Hepatocyte (in vitro differentiated cells): ENCODE results near the gene OCA2.

Experiments
- CTCF ChIP-seq: fragments of 200-600 bp; sonication (generic); IDR thresholded peaks from 2 replicates; pipeline ENCODE4 v1.5.1; 2016; ENCODE audit warnings: antibody characterized with exemption, mild to moderate bottlenecking; ENCODE audit not compliant: poor library complexity
- EZH2 ChIP-seq: fragments of 200-600 bp; sonication (generic); IDR thresholded peaks from 2 replicates; pipeline ENCODE4 v1.6.1; 2016; ENCODE audit warnings: antibody characterized with exemption, mild to moderate bottlenecking, borderline replicate concordance

- TF ChIP-seq CTCF (no peak), EZH2 (no peak)
These were observed 265.9 kb downstream of the OCA2 start for GRCh38 chr15:27833178-27833577.
